Sigmoid colon (tissue), 3 donors: Measurements from ENCODE around the gene CCDC158.

ENCODE experiments used
- CTCF ChIP-seq, 4 experiments: fragments of 450-650 bp in 3 of 4; fragments of 200-600 bp in 1 of 4; IDR thresholded peaks; one replicate each; pipeline ENCODE4 v1.5.1; 2016 to 2019; ENCODE audit warnings: antibody characterized with exemption in 4 of 4, mild to moderate bottlenecking in 3 of 4, moderate library complexity in 2 of 4
- POLR2A ChIP-seq, 2 donors: fragments of 450-650 bp; IDR thresholded peaks; one replicate each; pipeline ENCODE4 v1.6.1; 2016; ENCODE audit warnings: antibody characterized with exemption in 2 of 2, mild to moderate bottlenecking in 2 of 2, moderate library complexity in 2 of 2

GRCh38 chr4:76442807-76443206 lies 21.9 kb upstream of the CCDC158 start:
- TF ChIP-seq CTCF (IDR thresholded peaks at IDR 0.05): no peak
- TF ChIP-seq POLR2A (IDR thresholded peaks at IDR 0.05): no peak
